Measurements from ENCODE around the gene MAP3K12. TPM values are rescaled to one million over a fixed set of nuclear protein-coding genes. Genes with fewer than 3 reads are reported as not detected.

The MAP3K12 gene
- total RNA-seq, 4 donors from 2014 or later = 5.1 to 30.7 (median 24.6) TPM

DNA sequence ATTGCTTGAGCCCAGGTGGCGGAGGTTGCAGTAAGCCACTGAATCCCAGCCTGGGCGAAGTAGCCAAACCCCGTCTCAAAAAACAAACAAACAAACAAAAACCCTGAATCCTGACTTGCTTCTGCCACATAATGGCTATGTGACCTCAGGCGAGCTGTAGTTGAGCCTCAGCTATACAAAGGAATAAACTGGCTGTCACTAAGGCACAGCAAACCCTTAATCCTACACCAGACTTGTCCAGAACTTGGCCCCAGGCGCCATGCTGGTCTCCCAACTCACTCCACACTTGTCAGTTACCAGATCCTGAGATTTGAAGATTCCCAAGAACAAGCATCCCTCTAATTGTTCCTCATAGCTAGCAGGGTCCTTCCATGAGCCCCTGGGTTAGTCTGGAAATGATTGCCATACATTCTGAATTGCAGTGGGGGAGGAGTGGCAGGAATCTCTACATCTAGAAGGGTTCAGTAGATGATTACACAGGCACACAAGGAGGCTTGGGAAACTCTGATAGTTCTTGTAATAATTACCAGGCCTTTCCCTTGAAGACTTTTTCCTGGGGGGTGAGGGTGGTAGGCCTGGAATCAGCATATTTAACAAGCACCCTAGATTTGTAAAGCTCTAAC is 9.9 kb downstream of the MAP3K12 start:
- TF ChIP-seq, protein P1, sequence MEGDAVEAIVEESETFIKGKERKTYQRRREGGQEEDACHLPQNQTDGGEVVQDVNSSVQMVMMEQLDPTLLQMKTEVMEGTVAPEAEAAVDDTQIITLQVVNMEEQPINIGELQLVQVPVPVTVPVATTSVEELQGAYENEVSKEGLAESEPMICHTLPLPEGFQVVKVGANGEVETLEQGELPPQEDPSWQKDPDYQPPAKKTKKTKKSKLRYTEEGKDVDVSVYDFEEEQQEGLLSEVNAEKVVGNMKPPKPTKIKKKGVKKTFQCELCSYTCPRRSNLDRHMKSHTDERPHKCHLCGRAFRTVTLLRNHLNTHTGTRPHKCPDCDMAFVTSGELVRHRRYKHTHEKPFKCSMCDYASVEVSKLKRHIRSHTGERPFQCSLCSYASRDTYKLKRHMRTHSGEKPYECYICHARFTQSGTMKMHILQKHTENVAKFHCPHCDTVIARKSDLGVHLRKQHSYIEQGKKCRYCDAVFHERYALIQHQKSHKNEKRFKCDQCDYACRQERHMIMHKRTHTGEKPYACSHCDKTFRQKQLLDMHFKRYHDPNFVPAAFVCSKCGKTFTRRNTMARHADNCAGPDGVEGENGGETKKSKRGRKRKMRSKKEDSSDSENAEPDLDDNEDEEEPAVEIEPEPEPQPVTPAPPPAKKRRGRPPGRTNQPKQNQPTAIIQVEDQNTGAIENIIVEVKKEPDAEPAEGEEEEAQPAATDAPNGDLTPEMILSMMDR (IDR thresholded peaks at IDR 0.05; ENCODE audit: low read depth) = no peak

DNA sequence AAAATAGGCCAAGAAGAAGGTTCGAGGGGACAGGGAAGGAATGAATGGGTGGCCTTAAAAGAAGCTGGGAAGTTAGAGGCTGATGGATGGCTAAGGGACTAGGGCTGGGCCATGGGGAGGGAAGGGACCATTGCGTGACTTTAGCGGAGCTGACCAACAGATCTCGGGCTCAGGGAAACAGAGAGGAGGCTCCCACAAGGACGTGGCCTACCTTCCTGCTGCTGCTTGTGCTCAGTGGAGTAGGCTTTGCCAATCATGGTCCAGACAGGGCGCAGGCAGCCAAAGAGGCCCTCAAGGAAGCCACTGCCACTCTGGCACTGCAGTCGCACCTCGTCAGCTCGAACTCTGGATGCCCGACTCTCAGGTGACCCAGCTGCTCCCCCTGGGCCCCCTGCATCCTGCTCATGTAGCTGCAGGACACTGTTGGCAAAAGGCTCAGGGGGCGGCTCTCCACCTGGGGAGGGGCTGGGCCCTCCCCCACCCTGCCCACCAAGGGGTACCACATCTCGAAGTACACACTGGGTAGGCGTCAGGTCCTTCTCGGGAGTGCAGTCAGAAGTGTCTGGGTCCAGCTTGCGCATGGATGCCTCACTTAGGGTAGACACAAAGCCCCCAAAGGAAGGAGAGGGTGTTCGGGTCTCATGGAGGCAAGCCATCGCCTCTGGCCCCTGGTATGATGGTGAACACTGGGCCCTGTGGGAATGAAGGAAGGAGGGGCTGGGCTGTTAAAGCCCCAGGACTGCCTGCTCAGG is 12.3 kb downstream of the MAP3K12 start:
- TF ChIP-seq, protein P1 (IDR thresholded peaks at IDR 0.05; ENCODE audit: low read depth) = no peak

DNA sequence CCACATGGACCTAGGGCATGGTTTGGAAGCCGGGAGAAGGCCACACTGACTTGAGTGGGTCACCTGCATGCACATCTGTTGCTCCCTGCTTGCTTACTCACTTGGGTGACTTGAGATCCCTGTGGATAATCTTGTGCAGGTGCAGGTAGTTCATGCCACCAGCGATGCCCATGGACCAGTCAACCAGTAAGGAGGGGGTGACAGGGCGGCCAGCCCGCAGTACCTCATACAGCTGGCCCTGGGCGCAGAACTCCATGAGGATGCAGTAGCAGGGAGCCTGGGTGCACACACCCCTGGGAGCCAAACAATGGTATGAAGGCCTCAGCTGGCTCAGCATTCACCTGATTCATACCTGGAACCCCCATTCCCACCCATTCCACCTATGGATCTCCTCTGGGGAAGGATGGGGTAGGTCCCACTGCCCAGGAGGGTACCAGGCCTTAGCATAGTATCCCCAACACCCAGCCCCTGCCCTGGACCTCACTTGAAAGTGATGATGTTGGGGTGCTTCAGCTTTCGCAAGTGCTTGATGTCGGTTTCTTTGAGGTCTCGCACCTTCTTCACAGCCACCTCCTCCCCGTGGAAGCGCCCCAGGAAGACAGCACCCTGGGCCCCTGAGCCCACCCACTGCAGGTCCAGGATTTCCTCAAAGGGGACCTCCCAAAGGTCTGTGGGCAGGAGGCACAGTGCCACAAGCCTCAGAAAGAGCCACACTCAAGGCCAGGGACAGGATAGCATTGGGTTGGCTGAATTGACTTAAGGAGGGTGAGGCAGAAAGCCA is 13.1 kb downstream of the MAP3K12 start:
- TF ChIP-seq, protein P1 (IDR thresholded peaks at IDR 0.05; ENCODE audit: low read depth) = no peak

DNA sequence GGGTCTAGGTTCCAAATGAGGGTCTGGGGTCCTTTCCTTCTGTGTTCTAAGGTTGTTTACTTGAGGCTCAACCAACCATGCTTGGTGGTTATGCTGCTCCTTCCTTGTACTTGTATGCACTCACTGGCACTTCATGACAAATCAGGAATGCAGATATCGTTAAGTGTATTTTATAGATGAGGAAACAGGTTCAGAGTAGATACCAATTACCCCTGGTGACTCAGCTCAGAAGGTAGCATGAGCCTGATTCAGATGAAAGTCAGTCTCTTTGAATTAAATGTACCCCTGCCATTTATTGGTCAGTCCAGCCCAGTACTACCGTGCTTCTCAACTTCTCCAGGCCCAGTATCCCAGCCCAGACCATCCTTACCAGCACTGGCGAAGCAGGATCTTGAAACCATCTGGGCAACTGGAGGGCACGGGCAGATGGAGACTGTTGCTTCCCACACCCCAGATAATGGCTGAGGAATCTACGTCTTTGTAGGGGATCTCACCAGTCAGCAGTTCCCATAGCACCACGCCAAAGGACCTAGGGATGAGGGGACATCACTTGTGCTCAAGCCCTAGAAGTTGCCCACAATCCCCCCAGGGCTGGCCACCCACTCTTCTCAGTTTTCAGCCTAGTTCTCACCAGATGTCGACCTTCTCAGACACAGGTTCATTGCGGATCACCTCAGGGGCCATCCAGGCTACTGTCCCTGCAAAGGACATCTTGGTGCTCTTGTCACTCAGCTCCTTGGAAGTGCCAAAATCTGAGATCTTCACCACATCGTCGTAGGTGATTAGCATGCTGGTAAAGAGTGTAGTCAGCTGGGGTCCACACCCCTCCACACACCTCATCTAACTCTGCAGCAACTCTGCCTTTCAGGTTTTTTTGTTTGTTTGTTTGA is 14.3 kb downstream of the MAP3K12 start:
- TF ChIP-seq, protein P1 (IDR thresholded peaks at IDR 0.05; ENCODE audit: low read depth) = no peak

DNA sequence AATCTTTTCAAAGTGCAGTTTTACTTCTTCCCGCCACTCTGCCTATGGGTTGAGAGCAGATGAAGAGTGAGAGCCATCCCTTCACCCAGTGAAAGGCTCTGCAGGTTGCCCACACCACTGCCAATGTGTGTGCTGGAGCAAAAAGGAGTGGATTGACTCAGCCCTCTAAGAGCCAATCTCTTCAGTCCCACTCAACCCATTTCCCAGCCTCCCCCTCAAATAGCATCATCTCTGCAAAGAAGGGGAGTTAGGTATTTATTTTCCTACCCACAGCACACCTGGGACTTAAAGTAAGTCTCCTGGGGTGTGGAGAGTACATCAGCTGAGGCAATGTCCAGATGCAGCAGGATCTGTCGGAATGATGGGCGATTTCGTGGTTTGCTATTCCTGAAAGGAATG is 15.3 kb downstream of the MAP3K12 start:
- TF ChIP-seq, protein P1 (IDR thresholded peaks at IDR 0.05; ENCODE audit: low read depth) = no peak

DNA sequence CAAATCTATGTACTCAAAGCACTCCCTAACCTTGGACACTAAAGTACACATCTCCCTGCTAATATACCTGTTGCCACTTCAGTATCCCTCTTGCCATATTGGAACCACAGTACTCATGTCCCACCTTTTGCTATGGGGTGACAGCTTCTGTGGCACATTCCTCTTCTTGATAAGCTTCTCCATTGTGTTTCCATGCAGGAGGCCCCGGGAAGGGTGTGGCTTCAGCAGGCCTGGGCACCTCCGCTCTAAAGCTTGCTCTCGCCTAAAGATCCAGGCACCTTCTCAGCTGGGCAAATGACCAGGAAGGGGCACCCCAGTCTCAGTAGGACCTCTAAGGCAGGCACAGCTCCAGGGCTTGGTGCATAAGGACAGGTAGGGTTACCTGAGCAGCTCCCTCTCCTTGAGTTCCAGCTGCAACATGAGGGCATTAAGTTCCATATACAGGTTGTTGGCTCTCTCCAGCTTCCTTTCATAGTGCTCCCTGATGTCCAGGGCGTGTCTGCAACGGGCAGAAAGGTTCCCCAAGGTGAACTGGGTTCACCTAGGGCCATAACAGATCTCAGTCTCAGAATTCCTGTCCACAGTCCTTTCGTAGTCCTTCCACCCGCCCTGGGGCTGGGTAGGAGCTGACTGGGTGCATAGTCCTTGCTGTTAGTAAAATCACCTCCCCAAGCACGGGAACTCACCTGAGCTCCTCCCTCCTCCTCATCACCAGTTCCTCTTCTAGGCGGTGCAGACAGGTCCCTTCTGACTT is 15.9 kb downstream of the MAP3K12 start:
- TF ChIP-seq, protein P1 (IDR thresholded peaks at IDR 0.05; ENCODE audit: low read depth) = no peak
